ENCODE results near the gene ANKRD29. TPM values are rescaled to one million over a fixed set of nuclear protein-coding genes. Genes with fewer than 3 reads are reported as not detected.

The ANKRD29 gene
- total RNA-seq, result not detected in 2 replicates

GRCh38 chr18:23662309-23663263 lies at the start of gene ANKRD29:
ANKRD29 (minus strand) TSS chr18:23662911; CDS start chr18:23662730, 181 bp downstream.
- intact Hi-C loops (cut with micrococcal nuclease), result loop anchor here (5.0 kb wide), 1 partner anchor 35 kb away; no protein-coding TSS in a partner anchor
- peaks cover 69% of the 10 kb centered on the region for H3K27me3 Mint-ChIP-seq (ENCODE audit: low read depth)
- DNase-seq (ENCODE audit: low spot score), result peak; percentile 54
- H3K9me3 Mint-ChIP-seq, result no peaks in the 10 kb centered on the region
- H3K4me3 Mint-ChIP-seq (ENCODE audit: low read depth), result peak within 1 kb of the TSS; percentile 82
- H3K27ac Mint-ChIP-seq, result peak within 1 kb of the TSS; percentile 9
- H3K36me3 Mint-ChIP-seq (ENCODE audit: low read depth), result no peaks in the 10 kb centered on the region
- H3K4me1 Mint-ChIP-seq (ENCODE audit: low read depth), result peaks cover 17% of the 10 kb centered on the region

- Mint-ChIP-seq H3K9me3 (peaks cover 11% of the 10 kb centered on the region), H3K27me3 (ENCODE audit: low read depth) (peaks cover 19% of the 10 kb centered on the region), H3K27ac (no peak overlapping the region), H3K36me3 (ENCODE audit: low read depth) (peaks cover 5% of the 10 kb centered on the region), H3K4me1 (ENCODE audit: low read depth) (peaks cover 14% of the 10 kb centered on the region), H3K4me3 (ENCODE audit: low read depth) (no peak overlapping the region)
- DNase-seq (ENCODE audit: low spot score), result peak; percentile 22
- intact Hi-C loops (cut with micrococcal nuclease), result no loop called here
Observed at GRCh38 chr18:23712445-23712844, 49.7 kb upstream of the ANKRD29 start.

GRCh38 chr18:23711426-23711825 lies 48.7 kb upstream of the ANKRD29 start:
- intact Hi-C loops (cut with micrococcal nuclease), result no loop called here
- H3K9me3 Mint-ChIP-seq, result peaks cover 16% of the 10 kb centered on the region
- H3K27me3 Mint-ChIP-seq (ENCODE audit: low read depth), result peaks cover 23% of the 10 kb centered on the region
- no peak overlapping the region for H3K4me3 Mint-ChIP-seq (ENCODE audit: low read depth)
- peaks cover 5% of the 10 kb centered on the region for H3K36me3 Mint-ChIP-seq (ENCODE audit: low read depth)
- H3K4me1 Mint-ChIP-seq (ENCODE audit: low read depth), result peaks cover 14% of the 10 kb centered on the region
- H3K27ac Mint-ChIP-seq, result no peak overlapping the region
- DNase-seq (ENCODE audit: low spot score), result no peak

- no peak overlapping the region for H3K4me3 Mint-ChIP-seq (ENCODE audit: low read depth)
- peaks cover 5% of the 10 kb centered on the region for H3K36me3 Mint-ChIP-seq (ENCODE audit: low read depth)
- H3K9me3 Mint-ChIP-seq, result peaks cover 16% of the 10 kb centered on the region
- no peak for DNase-seq (ENCODE audit: low spot score)
- intact Hi-C loops (cut with micrococcal nuclease), result no loop called here
- H3K27ac Mint-ChIP-seq, result no peak overlapping the region
- peaks cover 23% of the 10 kb centered on the region for H3K27me3 Mint-ChIP-seq (ENCODE audit: low read depth)
- peaks cover 14% of the 10 kb centered on the region for H3K4me1 Mint-ChIP-seq (ENCODE audit: low read depth)
Observed at GRCh38 chr18:23710946-23711345, 48.2 kb upstream of the ANKRD29 start.

GRCh38 chr18:23710068-23710527 lies 47.4 kb upstream of the ANKRD29 start:
- intact Hi-C loops (cut with micrococcal nuclease), result no loop called here
- Mint-ChIP-seq H3K27ac (no peak overlapping the region), H3K27me3 (ENCODE audit: low read depth) (peaks cover 22% of the 10 kb centered on the region), H3K4me3 (ENCODE audit: low read depth) (no peak overlapping the region), H3K4me1 (ENCODE audit: low read depth) (peaks cover 14% of the 10 kb centered on the region), H3K36me3 (ENCODE audit: low read depth) (peaks cover 5% of the 10 kb centered on the region), H3K9me3 (peaks cover 16% of the 10 kb centered on the region)
- DNase-seq (ENCODE audit: low spot score), result no peak

- Mint-ChIP-seq H3K27me3 (ENCODE audit: low read depth) (peaks cover 39% of the 10 kb centered on the region), H3K27ac (no peak overlapping the region), H3K36me3 (ENCODE audit: low read depth) (peaks cover 5% of the 10 kb centered on the region), H3K9me3 (peaks cover 16% of the 10 kb centered on the region), H3K4me1 (ENCODE audit: low read depth) (peaks cover 2% of the 10 kb centered on the region), H3K4me3 (ENCODE audit: low read depth) (no peak overlapping the region)
- intact Hi-C loops (cut with micrococcal nuclease), result no loop called here
- DNase-seq (ENCODE audit: low spot score), result no peak
Observed at GRCh38 chr18:23706971-23707640, 44.4 kb upstream of the ANKRD29 start.

GRCh38 chr18:23704806-23705205 lies 42.1 kb upstream of the ANKRD29 start:
- Mint-ChIP-seq H3K36me3 (ENCODE audit: low read depth) (peaks cover 5% of the 10 kb centered on the region), H3K27me3 (ENCODE audit: low read depth) (peaks cover 51% of the 10 kb centered on the region), H3K9me3 (peaks cover 16% of the 10 kb centered on the region), H3K4me3 (ENCODE audit: low read depth) (no peak overlapping the region), H3K27ac (no peak overlapping the region), H3K4me1 (ENCODE audit: low read depth) (no peaks in the 10 kb centered on the region)
- intact Hi-C loops (cut with micrococcal nuclease), result no loop called here
- no peak for DNase-seq (ENCODE audit: low spot score)

- Mint-ChIP-seq H3K4me3 (ENCODE audit: low read depth) (no peak overlapping the region), H3K9me3 (peaks cover 10% of the 10 kb centered on the region), H3K4me1 (ENCODE audit: low read depth) (no peaks in the 10 kb centered on the region), H3K27me3 (ENCODE audit: low read depth) (peaks cover 52% of the 10 kb centered on the region), H3K27ac (no peak overlapping the region), H3K36me3 (ENCODE audit: low read depth) (peaks cover 5% of the 10 kb centered on the region)
- no peak for DNase-seq (ENCODE audit: low spot score)
- intact Hi-C loops (cut with micrococcal nuclease), result loop anchor here (1.0 kb wide), 2 partner anchors 82 to 205 kb away; no protein-coding TSS in a partner anchor
Observed at GRCh38 chr18:23703987-23704384, 41.3 kb upstream of the ANKRD29 start.

- Mint-ChIP-seq H3K4me3 (ENCODE audit: low read depth) (no peak overlapping the region), H3K27ac (no peak overlapping the region), H3K27me3 (ENCODE audit: low read depth) (peaks cover 54% of the 10 kb centered on the region), H3K36me3 (ENCODE audit: low read depth) (peaks cover 5% of the 10 kb centered on the region), H3K4me1 (ENCODE audit: low read depth) (no peaks in the 10 kb centered on the region), H3K9me3 (peaks cover 10% of the 10 kb centered on the region)
- no peak for DNase-seq (ENCODE audit: low spot score)
- intact Hi-C loops (cut with micrococcal nuclease), result loop anchor here (1.0 kb wide), 2 partner anchors 81 to 204 kb away; no protein-coding TSS in a partner anchor
Observed at GRCh38 chr18:23703057-23703986, 40.6 kb upstream of the ANKRD29 start.

GRCh38 chr18:23702606-23703005 lies 39.9 kb upstream of the ANKRD29 start:
- no peaks in the 10 kb centered on the region for H3K36me3 Mint-ChIP-seq (ENCODE audit: low read depth)
- H3K4me1 Mint-ChIP-seq (ENCODE audit: low read depth), result no peaks in the 10 kb centered on the region
- intact Hi-C loops (cut with micrococcal nuclease), result loop anchor here (1.0 kb wide), 2 partner anchors 80 to 203 kb away; no protein-coding TSS in a partner anchor
- peaks cover 49% of the 10 kb centered on the region for H3K27me3 Mint-ChIP-seq (ENCODE audit: low read depth)
- H3K4me3 Mint-ChIP-seq (ENCODE audit: low read depth), result no peak overlapping the region
- no peak for DNase-seq (ENCODE audit: low spot score)
- H3K9me3 Mint-ChIP-seq, result peaks cover 5% of the 10 kb centered on the region
- H3K27ac Mint-ChIP-seq, result no peak overlapping the region

- intact Hi-C loops (cut with micrococcal nuclease), result no loop called here
- no peak overlapping the region for H3K27ac Mint-ChIP-seq
- peaks cover 45% of the 10 kb centered on the region for H3K27me3 Mint-ChIP-seq (ENCODE audit: low read depth)
- H3K4me1 Mint-ChIP-seq (ENCODE audit: low read depth), result no peaks in the 10 kb centered on the region
- H3K36me3 Mint-ChIP-seq (ENCODE audit: low read depth), result no peaks in the 10 kb centered on the region
- DNase-seq (ENCODE audit: low spot score), result no peak
- no peaks in the 10 kb centered on the region for H3K9me3 Mint-ChIP-seq
- H3K4me3 Mint-ChIP-seq (ENCODE audit: low read depth), result no peak overlapping the region
Observed at GRCh38 chr18:23701544-23702064, 38.9 kb upstream of the ANKRD29 start.

GRCh38 chr18:23701017-23701416 lies 38.3 kb upstream of the ANKRD29 start:
- Mint-ChIP-seq H3K4me1 (ENCODE audit: low read depth) (no peaks in the 10 kb centered on the region), H3K27ac (no peak overlapping the region), H3K4me3 (ENCODE audit: low read depth) (no peak overlapping the region), H3K36me3 (ENCODE audit: low read depth) (no peaks in the 10 kb centered on the region), H3K9me3 (no peaks in the 10 kb centered on the region), H3K27me3 (ENCODE audit: low read depth) (peaks cover 45% of the 10 kb centered on the region)
- intact Hi-C loops (cut with micrococcal nuclease), result no loop called here
- DNase-seq (ENCODE audit: low spot score), result no peak
